Transverse colon (tissue), 4 donors: Measurements from ENCODE around the gene MOB3C. TPM values are rescaled to one million over a fixed set of nuclear protein-coding genes. Genes with fewer than 3 reads are reported as not detected.

Experiments
- DNase-seq: peaks from one replicate; pipeline ENCODE4 v3.0.0-alpha.2; 2019
- H3K27ac ChIP-seq, 4 donors: fragments of 200-600 bp; sonication (generic); 2 replicates each; pipeline ENCODE4 v1.5.1; 2016 to 2018; ENCODE audit warnings: inconsistent platforms in 4 of 4
- H3K27me3 ChIP-seq: fragments of 200-600 bp; sonication (generic); 2 replicates; pipeline ENCODE4 v1.5.1; 2017; ENCODE audit warnings: inconsistent platforms
- H3K36me3 ChIP-seq, 4 donors: fragments of 200-600 bp; sonication (generic); 2 replicates each; pipeline ENCODE4 v1.5.1; 2017 to 2019; ENCODE audit warnings: inconsistent platforms in 4 of 4
- H3K4me1 ChIP-seq, 4 donors: fragments of 200-600 bp; sonication (generic); 2 replicates each; pipeline ENCODE4 v1.5.1; 2017 to 2020; ENCODE audit warnings: inconsistent platforms in 4 of 4
- H3K4me3 ChIP-seq, 4 donors: fragments of 200-600 bp; sonication (generic); 1 replicate in 1 of 4; 2 replicates in 3 of 4; pipeline versions ENCODE4 v1.5.1 to v1.6.1; 2017 to 2019; ENCODE audit warnings: inconsistent platforms in 4 of 4
- H3K9me3 ChIP-seq, 2 donors: fragments of 200-600 bp; sonication (generic); 2 replicates each; pipeline ENCODE4 v1.5.1; 2017 to 2019; ENCODE audit warnings: inconsistent platforms in 2 of 2
- CTCF ChIP-seq, 5 experiments: fragments of 200-600 bp in 3 of 5; fragments of 450-650 bp in 2 of 5; sonication (generic) in 3 of 5; IDR thresholded peaks; 1 replicate in 2 of 5; 2 replicates in 3 of 5; pipeline ENCODE4 v1.5.1; 2016 to 2017; ENCODE audit warnings: antibody characterized with exemption in 5 of 5, inconsistent platforms in 3 of 5, mild to moderate bottlenecking in 2 of 5, moderate library complexity in 1 of 5
- EP300 ChIP-seq: sonication (generic); formaldehyde crosslinking; IDR thresholded peaks from one replicate; pipeline ENCODE4 v1.6.1; 2017; ENCODE audit warnings: antibody characterized with exemption, low read depth
- POLR2A ChIP-seq: fragments of 450-650 bp; IDR thresholded peaks from one replicate; pipeline ENCODE4 v1.6.1; 2016; ENCODE audit warnings: antibody characterized with exemption, mild to moderate bottlenecking, moderate library complexity
- POLR2AphosphoS5 ChIP-seq, 3 donors: sonication (generic); formaldehyde crosslinking; IDR thresholded peaks; one replicate each; pipeline ENCODE4 v1.6.1; 2016; ENCODE audit warnings: antibody characterized with exemption in 3 of 3
- WGBS, 2 donors: methylation state at CpG; one replicate each; pipeline ENCODE4 v1.1.5; 2018; ENCODE audit warnings: low coverage in 1 of 2; 5-methylcytosine and 5-hydroxymethylcytosine counted together
- in situ Hi-C, 4 donors: fragments of 200-750 bp; cut with MboI; loops; one replicate each; pipeline versions ENCODE4 v1.15.0 to v1.15.1; 2017; ENCODE audit warnings: low sequenced_read_pairs in 3 of 4, low pct_ligation_motif_present in 1 of 4, low pct_unique_long_range_greater_than_20kb in 1 of 4
- intact Hi-C: fragments of 100-400 bp; cut with DNase I; formaldehyde crosslinking; loops from one replicate; pipeline ENCODE4 v1.15.1; 2023; ENCODE audit warnings: low total_unique reads
- total RNA-seq, 4 donors: library from RNA; depleted of rRNA; stranded (reverse); fragments of >200 nt; gene quantifications; one replicate each; pipeline ENCODE4 v1.1.0, GENCODE V29; 2016

Gene MOB3C
- total RNA-seq, 4 donors from 2014 or later = 12.9 to 20.6 (median 14.8) TPM

GRCh38 chr1:46622344-46622743 is 5.7 kb upstream of the MOB3C start:
- in situ Hi-C loops (loop anchor here in 1 of 4 donors (10.0 kb wide), 1 partner anchor 102 kb away; no protein-coding TSS in a partner anchor), intact Hi-C loops (loop anchor here (1.0 kb wide), 1 partner anchor 103 kb away; no protein-coding TSS in a partner anchor)
- peak; percentile 60 for DNase-seq
- TF ChIP-seq EP300 (no peak), CTCF (IDR thresholded peaks at IDR 0.05) (peak; percentile 51 to 69 (median 61))
- Histone ChIP-seq H3K9me3 (no peaks in the 10 kb centered on the region), H3K27me3 (no peaks in the 10 kb centered on the region), H3K4me1 (peaks cover 2 to 14% (median 7%) of the 10 kb centered on the region in 4 donors), H3K36me3 (no peaks in the 10 kb centered on the region), H3K27ac (peak overlapping the region in 3 of 4 donors; percentile 10 to 41 (median 31)), H3K4me3 (no peak overlapping the region)
- 46% methylated on average over 3 of the region's 3 CpGs; no CpG with 5 or more reads in 1 of the 2 donors for WGBS, 2 donors

- 41 to 53% methylated on average over 5 to 7 of the region's 7 CpGs for WGBS, 2 donors
- TF ChIP-seq EP300 (no peak), CTCF (IDR thresholded peaks at IDR 0.05) (no peak), POLR2A (no peak), POLR2AphosphoS5 (IDR thresholded peaks at IDR 0.05) (no peak)
- H3K27ac ChIP-seq = peak overlapping the region in 3 of 4 donors; percentile 10 to 41 (median 31)
- peaks cover 3 to 19% (median 9%) of the 10 kb centered on the region in 4 donors for H3K4me1 ChIP-seq
- in situ Hi-C loops = loop anchor here in 1 of 4 donors (10.0 kb wide), 1 partner anchor 103 kb away; no protein-coding TSS in a partner anchor
- no peaks in the 10 kb centered on the region for H3K9me3 ChIP-seq
- no peak for DNase-seq
- no peaks in the 10 kb centered on the region for H3K36me3 ChIP-seq
- no peaks in the 10 kb centered on the region for H3K27me3 ChIP-seq
- intact Hi-C loops = loop anchor here (1.0 kb wide), 1 partner anchor 103 kb away; no protein-coding TSS in a partner anchor
- H3K4me3 ChIP-seq = no peak overlapping the region
These were observed 5.3 kb upstream of the MOB3C start for GRCh38 chr1:46621930-46622329.

DNA sequence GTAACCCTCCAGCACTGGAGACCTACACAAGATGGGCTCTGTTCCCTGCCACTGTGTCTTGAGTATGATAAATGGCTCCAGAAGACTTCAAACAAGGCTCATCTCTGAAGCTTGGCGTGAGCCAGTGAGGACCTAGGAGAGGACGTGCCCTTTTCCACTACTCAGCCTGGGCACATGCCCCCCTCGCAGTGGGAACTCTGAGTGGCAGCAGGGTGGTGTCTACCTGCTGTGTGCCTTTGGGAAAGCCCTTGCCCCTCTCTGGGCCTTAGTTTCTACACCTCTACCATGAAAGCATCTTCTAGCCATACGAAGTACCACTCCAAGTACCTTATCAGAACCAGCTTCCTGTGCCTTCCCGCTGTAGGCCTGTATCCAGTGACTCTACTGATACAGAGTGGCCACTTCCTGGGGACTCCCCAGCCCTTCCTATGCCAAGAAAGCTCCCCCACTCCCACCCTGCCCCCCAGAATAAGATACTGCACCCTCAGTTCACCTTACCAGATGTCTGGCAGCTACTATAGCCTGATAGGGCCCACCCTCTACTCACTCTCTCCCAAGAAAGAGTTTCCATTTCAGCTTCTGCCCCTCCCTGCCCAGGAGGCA is 3.1 kb upstream of the MOB3C start:
- H3K4me3 ChIP-seq = no peak overlapping the region
- no peak for DNase-seq
- 93% methylated on average over 5 of the region's 5 CpGs; no CpG with 5 or more reads in 1 of the 2 donors for WGBS, 2 donors
- no peaks in the 10 kb centered on the region for H3K9me3 ChIP-seq
- TF ChIP-seq POLR2AphosphoS5 (IDR thresholded peaks at IDR 0.05) = no peak
- no peak for TF ChIP-seq EP300
- TF ChIP-seq CTCF (IDR thresholded peaks at IDR 0.05) = no peak
- no peak for TF ChIP-seq POLR2A
- in situ Hi-C loops = loop anchor here in 3 of 4 donors (10.0 kb wide), 2 partner anchors 95 to 105 kb away; partner anchors contain the start of gene EFCAB14 (in 1 of the 3)
- H3K4me1 ChIP-seq = peaks cover 13 to 33% (median 22%) of the 10 kb centered on the region in 4 donors
- H3K27me3 ChIP-seq = no peaks in the 10 kb centered on the region
- intact Hi-C loops = no loop called here
- H3K36me3 ChIP-seq = no peaks in the 10 kb centered on the region
- H3K27ac ChIP-seq = no peak overlapping the region

GRCh38 chr1:46618754-46619415 is 2.3 kb upstream of the MOB3C start:
- Histone ChIP-seq H3K4me3 (no peak overlapping the region), H3K9me3 (no peaks in the 10 kb centered on the region), H3K27me3 (no peaks in the 10 kb centered on the region), H3K4me1 (peaks cover 21 to 42% (median 30%) of the 10 kb centered on the region in 4 donors), H3K27ac (no peak overlapping the region), H3K36me3 (no peaks in the 10 kb centered on the region)
- TF ChIP-seq EP300 (no peak), POLR2AphosphoS5 (IDR thresholded peaks at IDR 0.05) (no peak), CTCF (IDR thresholded peaks at IDR 0.05) (no peak), POLR2A (no peak)
- intact Hi-C loops = no loop called here
- no peak for DNase-seq
- 81 to 86% methylated on average over 3 to 4 of the region's 4 CpGs for WGBS, 2 donors
- in situ Hi-C loops = loop anchor here in 2 of 4 donors (10.0 kb wide), 2 partner anchors 96 to 106 kb away; partner anchors contain the start of gene EFCAB14 (in 1 of the 2)
